Neural cell (in vitro differentiated cells): Measurements from ENCODE around the gene NKAIN2. TPM values are rescaled to one million over a fixed set of nuclear protein-coding genes. Genes with fewer than 3 reads are reported as not detected.

Source experiments
- H2AFZ ChIP-seq: fragments of 200-600, 300-800 bp; sonication (generic), shearing (Covaris generic); 2 replicates; pipeline ENCODE4 v1.6.0; 2014; ENCODE audit warnings: low read depth, mild to moderate bottlenecking, antibody characterized with exemption, low read length, moderate library complexity
- H3F3A ChIP-seq: fragments of 200-600 bp; shearing (Covaris generic); 2 replicates; pipeline ENCODE4 v1.6.1; 2016; ENCODE audit warnings: mild to moderate bottlenecking, moderate library complexity, mixed read lengths, antibody characterized with exemption, low read length; ENCODE audit not compliant: insufficient read depth, poor library complexity, severe bottlenecking
- H3K27ac ChIP-seq: fragments of 200-600, 300-800 bp; sonication (generic), shearing (Covaris generic); 2 replicates; pipeline ENCODE4 v1.5.1; 2014; ENCODE audit warnings: mild to moderate bottlenecking, low read length, moderate library complexity
- H3K27me3 ChIP-seq: fragments of 300-800, 200-600 bp; sonication (generic), shearing (Covaris generic); 2 replicates; pipeline ENCODE4 v1.6.0; 2014; ENCODE audit warnings: mild to moderate bottlenecking, low read depth, low read length, moderate library complexity; ENCODE audit not compliant: insufficient read depth
- H3K36me3 ChIP-seq: fragments of 300-800, 200-600 bp; sonication (generic), shearing (Covaris generic); 2 replicates; pipeline ENCODE4 v1.5.1; 2014; ENCODE audit warnings: mild to moderate bottlenecking, antibody characterized with exemption, low read length, moderate library complexity; ENCODE audit not compliant: insufficient read depth
- H3K4me2 ChIP-seq: fragments of 300-800, 200-600 bp; sonication (generic), shearing (Covaris generic); 2 replicates; pipeline ENCODE4 v1.6.0; 2014; ENCODE audit warnings: mild to moderate bottlenecking, low read length
- H3K4me3 ChIP-seq: fragments of 300-800, 200-600 bp; sonication (generic), shearing (Covaris generic); 2 replicates; pipeline ENCODE4 v1.5.1; 2014; ENCODE audit warnings: mild to moderate bottlenecking, low read length, moderate library complexity
- H3K79me2 ChIP-seq: fragments of 200-600 bp; shearing (Covaris generic); replicated peaks from 2 replicates; pipeline ENCODE4 v1.6.0; 2014; ENCODE audit warnings: mild to moderate bottlenecking, low read length, moderate library complexity; ENCODE audit not compliant: insufficient read depth
- H3K9ac ChIP-seq: fragments of 300-800, 200-600 bp; sonication (generic), shearing (Covaris generic); 2 replicates; pipeline ENCODE4 v1.6.1; 2016; ENCODE audit warnings: mild to moderate bottlenecking, low read length, mixed read lengths
- H3K9me2 ChIP-seq: fragments of 200-600 bp; shearing (Covaris generic); 2 replicates; pipeline ENCODE4 v1.6.1; 2016; ENCODE audit warnings: mild to moderate bottlenecking, low read length, mixed read lengths; ENCODE audit not compliant: insufficient read depth
- H3K9me3 ChIP-seq: fragments of 200-600, 300-800 bp; sonication (generic), shearing (Covaris generic); 2 replicates; pipeline ENCODE4 v1.6.1; 2016; ENCODE audit warnings: mild to moderate bottlenecking, mixed run types, low read length, moderate library complexity, mixed read lengths
- H4K20me1 ChIP-seq: fragments of 200-600 bp; shearing (Covaris generic); 2 replicates; pipeline ENCODE4 v1.6.1; 2016; ENCODE audit warnings: mild to moderate bottlenecking, mixed run types; ENCODE audit not compliant: insufficient read depth
- EP300 ChIP-seq: fragments of 450-650 bp; conservative IDR thresholded peaks from 2 replicates; pipeline ENCODE4 v1.6.1; 2014; ENCODE audit warnings: antibody characterized with exemption, mild to moderate bottlenecking, moderate library complexity; ENCODE audit not compliant: poor library complexity, severe bottlenecking
- EZH2 ChIP-seq: fragments of 200-600, 300-800 bp; shearing (Covaris generic), sonication (generic); IDR thresholded peaks from 2 replicates; pipeline ENCODE4 v1.6.1; 2014; ENCODE audit warnings: antibody characterized with exemption, low read length, borderline replicate concordance, mild to moderate bottlenecking; ENCODE audit not compliant: insufficient read depth, poor library complexity, severe bottlenecking
- MXI1 ChIP-seq: fragments of 450-650 bp; conservative IDR thresholded peaks from 2 replicates; pipeline ENCODE4 v1.6.1; 2014; ENCODE audit warnings: antibody characterized with exemption, mild to moderate bottlenecking; ENCODE audit not compliant: poor library complexity, severe bottlenecking
- POLR2AphosphoS5 ChIP-seq: IDR thresholded peaks from 2 replicates; pipeline ENCODE4 v1.6.1; 2012
- RAD21 ChIP-seq: fragments of 450-650 bp; conservative IDR thresholded peaks from 2 replicates; pipeline ENCODE4 v1.6.1; 2014; ENCODE audit warnings: antibody characterized with exemption, mild to moderate bottlenecking, moderate library complexity
- SMC3 ChIP-seq: fragments of 450-650 bp; conservative IDR thresholded peaks from 2 replicates; pipeline ENCODE4 v1.6.1; 2014; ENCODE audit warnings: antibody characterized with exemption, mild to moderate bottlenecking, moderate library complexity; ENCODE audit not compliant: poor library complexity
- TAF1 ChIP-seq: IDR thresholded peaks from 2 replicates; pipeline ENCODE4 v1.6.1; 2012; ENCODE audit warnings: low read depth
- polyA plus RNA-seq: library from polyadenylated mRNA; depleted of rRNA; stranded (reverse); fragments of >200 nt; gene quantifications from 2 replicates; pipeline ENCODE4 v1.2.3, GENCODE V29; 2014
- TF ChIP-seq, protein P1 (sequence below): IDR thresholded peaks from 2 replicates; pipeline ENCODE4 v1.6.1; 2012; ENCODE audit warnings: borderline replicate concordance
- TF ChIP-seq, protein P2 (sequence below): fragments of 450-650 bp; IDR thresholded peaks from 2 replicates; pipeline ENCODE4 v1.5.1; 2014; ENCODE audit warnings: antibody characterized with exemption, mild to moderate bottlenecking, moderate library complexity; ENCODE audit not compliant: poor library complexity, severe bottlenecking

NKAIN2 gene
- polyA plus RNA-seq, 1 donor from 2014 or later: 23.2 TPM

DNA sequence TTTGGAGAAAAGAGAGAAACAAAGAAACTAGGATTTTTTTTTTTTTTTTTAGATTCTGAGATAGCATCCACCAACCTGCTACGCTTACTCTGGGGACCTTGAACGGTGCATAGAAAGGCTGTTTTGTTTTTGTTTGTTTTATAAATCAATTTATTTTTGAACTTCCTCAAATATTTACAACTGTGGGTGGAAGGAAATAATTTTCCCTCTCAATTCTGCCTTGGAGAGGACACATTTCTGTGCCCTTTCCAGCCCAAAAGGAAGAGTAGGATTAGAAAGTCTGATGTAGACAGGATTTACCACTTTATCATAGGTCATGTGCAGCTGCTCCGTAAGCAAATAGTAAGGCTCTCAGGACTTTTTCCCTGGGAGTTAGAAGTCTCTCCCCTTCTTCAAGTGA, 190.5 kb downstream of the NKAIN2 start:
- no peaks in the 10 kb centered on the region for H3K9me2 ChIP-seq

DNA sequence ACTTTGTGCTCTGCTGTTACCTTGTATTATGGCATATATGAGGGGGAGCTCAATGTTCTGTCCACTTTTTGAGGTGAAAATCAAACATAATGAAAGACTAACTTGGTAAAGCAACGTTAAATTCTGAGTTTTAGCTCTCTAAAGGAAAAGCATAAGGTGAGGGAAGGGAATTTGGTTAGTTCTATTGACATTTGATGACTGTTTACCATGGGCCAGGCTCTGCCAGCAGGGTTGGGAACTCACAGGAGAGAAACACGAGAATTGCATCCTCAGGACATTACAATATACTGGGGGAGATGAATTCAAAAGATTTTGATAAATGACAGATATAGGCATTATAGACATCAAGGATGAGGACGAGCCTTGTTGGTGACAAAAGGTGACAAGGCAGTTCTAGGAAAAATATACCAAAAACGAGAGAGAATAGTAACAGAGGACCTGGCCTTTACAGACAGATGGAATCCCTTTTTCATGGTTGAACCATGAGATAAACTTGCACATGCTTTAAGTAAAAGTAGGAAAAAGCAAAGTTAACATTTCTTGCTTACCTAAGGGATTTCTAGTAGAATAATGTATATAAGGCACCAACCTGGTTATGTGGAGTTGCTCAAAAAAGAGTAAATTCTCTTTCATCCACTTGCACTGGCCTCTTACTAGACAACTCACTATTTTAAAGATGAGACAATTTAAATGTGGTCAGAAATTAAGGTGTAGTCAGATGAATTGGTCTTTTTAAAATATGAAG, 191.4 kb downstream of the NKAIN2 start:
- Histone ChIP-seq H3K27me3 (no peaks in the 10 kb centered on the region), H3F3A (no peaks in the 10 kb centered on the region), H3K9me3 (no peaks in the 10 kb centered on the region), H3K4me2 (no peak overlapping the region), H3K79me2 (no peaks in the 10 kb centered on the region), H3K4me3 (no peak overlapping the region), H3K9ac (no peak overlapping the region), H3K36me3 (no peaks in the 10 kb centered on the region), H3K9me2 (no peaks in the 10 kb centered on the region), H2AFZ (no peak overlapping the region), H4K20me1 (no peaks in the 10 kb centered on the region), H3K27ac (no peak overlapping the region)
- TF ChIP-seq RAD21 (no peak), EZH2 (no peak), SMC3 (no peak), TAF1 (no peak), POLR2AphosphoS5 (no peak), MXI1 (no peak), EP300 (no peak)
- TF ChIP-seq, protein P1, sequence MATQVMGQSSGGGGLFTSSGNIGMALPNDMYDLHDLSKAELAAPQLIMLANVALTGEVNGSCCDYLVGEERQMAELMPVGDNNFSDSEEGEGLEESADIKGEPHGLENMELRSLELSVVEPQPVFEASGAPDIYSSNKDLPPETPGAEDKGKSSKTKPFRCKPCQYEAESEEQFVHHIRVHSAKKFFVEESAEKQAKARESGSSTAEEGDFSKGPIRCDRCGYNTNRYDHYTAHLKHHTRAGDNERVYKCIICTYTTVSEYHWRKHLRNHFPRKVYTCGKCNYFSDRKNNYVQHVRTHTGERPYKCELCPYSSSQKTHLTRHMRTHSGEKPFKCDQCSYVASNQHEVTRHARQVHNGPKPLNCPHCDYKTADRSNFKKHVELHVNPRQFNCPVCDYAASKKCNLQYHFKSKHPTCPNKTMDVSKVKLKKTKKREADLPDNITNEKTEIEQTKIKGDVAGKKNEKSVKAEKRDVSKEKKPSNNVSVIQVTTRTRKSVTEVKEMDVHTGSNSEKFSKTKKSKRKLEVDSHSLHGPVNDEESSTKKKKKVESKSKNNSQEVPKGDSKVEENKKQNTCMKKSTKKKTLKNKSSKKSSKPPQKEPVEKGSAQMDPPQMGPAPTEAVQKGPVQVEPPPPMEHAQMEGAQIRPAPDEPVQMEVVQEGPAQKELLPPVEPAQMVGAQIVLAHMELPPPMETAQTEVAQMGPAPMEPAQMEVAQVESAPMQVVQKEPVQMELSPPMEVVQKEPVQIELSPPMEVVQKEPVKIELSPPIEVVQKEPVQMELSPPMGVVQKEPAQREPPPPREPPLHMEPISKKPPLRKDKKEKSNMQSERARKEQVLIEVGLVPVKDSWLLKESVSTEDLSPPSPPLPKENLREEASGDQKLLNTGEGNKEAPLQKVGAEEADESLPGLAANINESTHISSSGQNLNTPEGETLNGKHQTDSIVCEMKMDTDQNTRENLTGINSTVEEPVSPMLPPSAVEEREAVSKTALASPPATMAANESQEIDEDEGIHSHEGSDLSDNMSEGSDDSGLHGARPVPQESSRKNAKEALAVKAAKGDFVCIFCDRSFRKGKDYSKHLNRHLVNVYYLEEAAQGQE: no peak
- TF ChIP-seq, protein P2, sequence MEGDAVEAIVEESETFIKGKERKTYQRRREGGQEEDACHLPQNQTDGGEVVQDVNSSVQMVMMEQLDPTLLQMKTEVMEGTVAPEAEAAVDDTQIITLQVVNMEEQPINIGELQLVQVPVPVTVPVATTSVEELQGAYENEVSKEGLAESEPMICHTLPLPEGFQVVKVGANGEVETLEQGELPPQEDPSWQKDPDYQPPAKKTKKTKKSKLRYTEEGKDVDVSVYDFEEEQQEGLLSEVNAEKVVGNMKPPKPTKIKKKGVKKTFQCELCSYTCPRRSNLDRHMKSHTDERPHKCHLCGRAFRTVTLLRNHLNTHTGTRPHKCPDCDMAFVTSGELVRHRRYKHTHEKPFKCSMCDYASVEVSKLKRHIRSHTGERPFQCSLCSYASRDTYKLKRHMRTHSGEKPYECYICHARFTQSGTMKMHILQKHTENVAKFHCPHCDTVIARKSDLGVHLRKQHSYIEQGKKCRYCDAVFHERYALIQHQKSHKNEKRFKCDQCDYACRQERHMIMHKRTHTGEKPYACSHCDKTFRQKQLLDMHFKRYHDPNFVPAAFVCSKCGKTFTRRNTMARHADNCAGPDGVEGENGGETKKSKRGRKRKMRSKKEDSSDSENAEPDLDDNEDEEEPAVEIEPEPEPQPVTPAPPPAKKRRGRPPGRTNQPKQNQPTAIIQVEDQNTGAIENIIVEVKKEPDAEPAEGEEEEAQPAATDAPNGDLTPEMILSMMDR: no peak

More for the DNA sequence above, 190.5 kb downstream of the NKAIN2 start:
- Histone ChIP-seq H3K36me3 (no peaks in the 10 kb centered on the region), H3K27ac (no peak overlapping the region), H3K27me3 (no peaks in the 10 kb centered on the region), H3K4me3 (no peak overlapping the region), H4K20me1 (no peaks in the 10 kb centered on the region), H3K4me2 (no peak overlapping the region), H3K9ac (no peak overlapping the region), H2AFZ (no peak overlapping the region), H3F3A (no peaks in the 10 kb centered on the region), H3K9me3 (no peaks in the 10 kb centered on the region), H3K79me2 (no peaks in the 10 kb centered on the region)
- no peak for TF ChIP-seq TAF1
- no peak for TF ChIP-seq EZH2
- TF ChIP-seq EP300: no peak
- no peak for TF ChIP-seq POLR2AphosphoS5
- no peak for TF ChIP-seq SMC3
- no peak for TF ChIP-seq MXI1
- TF ChIP-seq, protein P1: no peak
- TF ChIP-seq RAD21: no peak
- TF ChIP-seq, protein P2: no peak
